AG09319 (cell line): ENCODE data around the gene TMBIM4.

ENCODE experiments used
- DNase-seq: peaks from one replicate; pipeline ENCODE4 v3.0.0-alpha.2; 2010; ENCODE audit warnings: low read depth; ENCODE audit errors: extremely low read depth
- CTCF ChIP-seq: IDR thresholded peaks from 2 replicates; pipeline ENCODE4 v1.5.1; 2011; ENCODE audit warnings: low read depth, mild to moderate bottlenecking, inconsistent platforms, low read length, moderate library complexity

Gene TMBIM4

GRCh38 chr12:66199831-66200509 lies 30.2 kb upstream of the TMBIM4 start:
- no peak for TF ChIP-seq CTCF
- no peak for DNase-seq

DNA sequence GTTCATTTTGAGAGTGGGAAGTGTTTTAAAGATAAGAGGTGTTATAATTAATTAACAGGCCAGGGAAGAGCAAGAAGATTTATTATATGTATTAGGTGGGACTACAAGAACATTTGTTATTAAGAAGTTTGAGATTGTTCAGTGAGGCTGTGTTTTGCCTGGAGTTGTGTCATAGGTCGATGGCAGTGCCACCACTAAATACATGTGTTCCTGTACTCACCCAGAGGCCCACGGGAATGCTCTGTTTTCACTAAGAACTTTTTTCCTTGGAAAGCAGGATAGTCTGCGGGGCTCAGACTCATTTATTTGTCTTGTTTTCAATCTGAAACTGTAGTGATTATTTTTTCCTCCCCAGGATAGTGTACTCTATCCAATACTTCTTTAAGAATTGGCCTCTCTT lies 29.3 kb upstream of the TMBIM4 start:
- TF ChIP-seq CTCF: no peak
- DNase-seq: no peak

DNA sequence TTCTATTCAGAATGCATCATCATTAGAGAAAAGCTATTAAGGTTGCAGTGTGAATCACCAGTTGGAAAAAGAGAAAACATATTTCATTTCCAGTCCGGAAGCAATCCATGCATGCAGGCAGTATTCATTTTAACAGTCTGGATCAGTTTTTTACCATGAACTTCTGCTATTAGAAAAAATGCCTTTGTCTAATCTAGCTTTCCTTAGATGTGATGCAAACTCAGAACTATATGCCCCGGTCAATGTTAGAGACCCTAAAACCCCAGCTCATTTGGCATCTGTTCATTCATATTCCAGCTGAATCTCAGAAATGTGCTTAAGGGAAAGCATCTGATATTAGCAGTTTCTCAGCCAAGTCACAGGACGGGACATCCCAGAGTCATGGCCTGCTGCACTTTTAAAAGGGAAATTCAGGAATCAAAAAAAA lies 27.7 kb upstream of the TMBIM4 start:
- no peak for DNase-seq
- no peak for TF ChIP-seq CTCF

DNA sequence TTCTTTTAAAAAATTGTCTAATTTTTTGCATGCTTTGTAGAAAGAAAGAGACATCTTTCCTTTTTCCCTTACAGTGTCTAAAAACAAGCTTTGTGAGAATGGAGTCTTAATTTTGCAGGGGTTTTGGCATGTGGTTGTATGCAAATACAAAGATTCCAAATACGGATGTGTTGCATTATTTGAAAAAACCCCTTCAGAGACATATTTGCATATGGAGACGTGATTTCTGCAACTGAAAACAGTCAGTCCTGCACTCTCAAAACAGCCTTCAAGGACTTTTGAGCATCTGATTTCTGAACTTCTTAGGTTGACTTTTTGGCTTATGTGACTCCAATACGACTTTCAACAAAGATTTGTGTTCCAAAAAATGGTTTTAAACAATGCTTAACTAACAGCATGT lies 27.0 kb upstream of the TMBIM4 start:
- no peak for DNase-seq
- no peak for TF ChIP-seq CTCF

GRCh38 chr12:66195242-66195641 lies 25.4 kb upstream of the TMBIM4 start:
- no peak for DNase-seq
- no peak for TF ChIP-seq CTCF

GRCh38 chr12:66194122-66194521 lies 24.3 kb upstream of the TMBIM4 start:
- DNase-seq: no peak
- TF ChIP-seq CTCF: no peak

- no peak for TF ChIP-seq CTCF
Observed at GRCh38 chr12:66191547-66192126, 21.8 kb upstream of the TMBIM4 start.

More at GRCh38 chr12:66191547-66192126, 21.8 kb upstream of the TMBIM4 start:
- DNase-seq: no peak
